GM21576 (cell line): ENCODE measurements around the gene FAM120A.

Experiments used
- ATAC-seq: cut with Tn5 transposase; IDR thresholded peaks from one replicate; pipeline ENCODE4 v1.9.1; 2021; ENCODE audit warnings: mild to moderate bottlenecking, moderate library complexity; ENCODE audit not compliant: unreplicated experiment

Gene FAM120A

GRCh38 chr9:93575796-93576257 lies 124.3 kb downstream of the FAM120A start:
- ATAC-seq, result peak; percentile 32

GRCh38 chr9:93576258-93577077 lies 125.0 kb downstream of the FAM120A start, which contains the start of gene PHF2:
TSS of gene PHF2 (plus strand) at chr9:93576584. CDS start at chr9:93576774, 190 bp downstream.
- peak; percentile 36 for ATAC-seq

DNA sequence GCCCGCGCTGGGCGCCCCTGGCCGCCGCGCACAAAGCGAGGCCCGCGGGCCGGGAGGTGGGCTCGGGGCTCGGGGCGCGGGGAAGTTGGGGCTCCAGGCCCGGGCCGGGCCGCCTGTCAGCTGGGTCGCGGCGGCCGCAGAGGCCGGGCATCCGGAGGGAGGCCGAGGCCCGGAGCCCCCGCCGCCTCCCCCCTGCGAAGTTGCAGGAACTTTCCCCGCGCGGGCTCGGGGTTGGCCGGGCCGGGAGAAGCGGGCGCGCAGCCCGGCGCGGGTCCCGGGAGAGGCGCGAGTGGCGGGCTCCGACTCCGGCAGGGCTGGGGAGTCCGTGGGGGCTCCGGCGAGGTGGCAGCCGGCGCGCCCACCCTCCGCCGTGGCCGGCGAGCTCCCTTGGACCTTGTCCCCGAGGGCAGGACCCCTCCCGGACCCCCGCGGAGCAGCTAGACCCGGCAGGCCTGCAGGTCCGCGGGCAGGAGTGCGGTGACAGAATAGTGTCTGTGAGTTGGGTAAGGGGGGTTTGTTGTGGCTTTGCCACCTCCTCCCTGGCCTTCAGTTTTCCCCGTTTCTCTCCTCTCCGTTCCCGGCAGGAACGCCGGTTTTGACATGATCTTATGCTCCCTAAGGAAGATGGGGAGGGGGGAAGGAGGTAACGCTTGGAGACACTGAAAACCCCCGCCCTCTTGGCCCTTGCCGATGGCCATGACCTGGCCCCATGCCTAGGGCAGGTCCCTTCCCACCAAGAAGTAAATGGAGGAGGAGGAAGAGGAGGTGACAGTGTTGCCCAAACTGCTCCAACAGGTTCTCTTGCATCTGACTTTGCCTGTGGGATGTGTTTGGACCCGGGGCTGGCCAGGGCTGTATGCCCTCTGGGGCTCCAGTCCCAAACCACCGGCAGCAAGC lies 125.8 kb downstream of the FAM120A start:
- peak; percentile 11 for ATAC-seq

- ATAC-seq, result no peak
Measured at GRCh38 chr9:93577975-93578682, 126.6 kb downstream of the FAM120A start.

DNA sequence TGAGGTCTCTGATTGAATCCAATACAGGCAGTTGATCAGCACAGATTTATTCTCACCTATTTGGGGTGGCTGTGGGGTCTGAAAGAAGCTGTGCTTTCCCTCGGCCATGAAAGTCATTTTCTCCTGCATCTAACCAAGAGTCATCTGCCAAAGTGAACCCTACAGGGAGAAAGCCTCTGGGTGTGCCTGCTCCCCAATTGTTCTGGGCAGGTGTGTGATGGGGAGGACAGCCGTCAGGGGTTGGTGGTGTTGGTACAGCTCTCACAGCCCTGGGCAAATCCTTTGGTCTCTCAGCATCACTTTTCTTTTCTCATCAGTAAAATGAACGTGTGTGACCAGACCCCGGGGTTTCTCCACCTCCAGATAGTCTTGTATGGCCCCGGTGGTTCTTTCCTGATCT lies 127.4 kb downstream of the FAM120A start:
- ATAC-seq, result no peak

GRCh38 chr9:93579711-93580516 lies 128.4 kb downstream of the FAM120A start:
- ATAC-seq, result no peak

DNA sequence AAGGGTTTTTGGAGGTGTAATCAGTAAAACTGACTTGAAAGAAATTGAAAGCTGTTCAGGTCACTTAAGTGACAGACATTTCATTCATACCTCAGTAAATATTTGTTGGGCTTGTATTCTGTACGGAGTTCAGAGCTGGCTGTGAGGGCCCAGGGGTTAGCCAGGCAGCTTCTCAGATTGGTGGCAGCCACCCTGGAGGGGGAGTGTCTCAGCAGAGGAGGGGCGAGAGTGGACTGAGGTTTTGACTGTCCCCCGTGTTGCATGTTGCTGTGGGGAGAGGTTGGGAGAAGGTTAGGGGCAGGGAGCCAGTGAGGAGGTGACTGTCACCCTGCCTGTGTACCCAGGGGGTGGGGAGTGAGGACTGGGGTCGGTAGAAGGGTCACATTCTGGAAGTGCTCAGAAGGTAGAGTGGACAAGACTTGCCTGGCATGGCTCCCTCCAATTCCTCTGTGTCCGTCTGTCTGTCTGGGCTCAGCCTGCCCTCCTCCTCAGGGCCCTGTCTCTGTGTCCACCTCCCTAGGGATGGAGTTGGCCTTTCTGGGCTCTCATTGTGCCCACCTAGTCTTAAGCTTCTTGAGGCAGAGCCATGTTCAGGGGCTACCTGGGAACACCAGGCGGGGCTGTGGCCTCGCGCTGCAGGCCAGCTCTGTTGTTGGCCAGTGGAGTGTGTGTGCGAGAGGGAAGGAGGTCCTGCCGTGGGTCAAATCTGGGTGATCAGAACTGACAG lies 129.3 kb downstream of the FAM120A start:
- ATAC-seq, result no peak

GRCh38 chr9:93582115-93582514 lies 130.6 kb downstream of the FAM120A start:
- ATAC-seq, result no peak

GRCh38 chr9:93582550-93582949 lies 131.1 kb downstream of the FAM120A start:
- no peak for ATAC-seq

GRCh38 chr9:93585259-93585658 lies 133.8 kb downstream of the FAM120A start:
- ATAC-seq, result no peak

- no peak for ATAC-seq
Measured at GRCh38 chr9:93585695-93586094, 134.2 kb downstream of the FAM120A start.

DNA sequence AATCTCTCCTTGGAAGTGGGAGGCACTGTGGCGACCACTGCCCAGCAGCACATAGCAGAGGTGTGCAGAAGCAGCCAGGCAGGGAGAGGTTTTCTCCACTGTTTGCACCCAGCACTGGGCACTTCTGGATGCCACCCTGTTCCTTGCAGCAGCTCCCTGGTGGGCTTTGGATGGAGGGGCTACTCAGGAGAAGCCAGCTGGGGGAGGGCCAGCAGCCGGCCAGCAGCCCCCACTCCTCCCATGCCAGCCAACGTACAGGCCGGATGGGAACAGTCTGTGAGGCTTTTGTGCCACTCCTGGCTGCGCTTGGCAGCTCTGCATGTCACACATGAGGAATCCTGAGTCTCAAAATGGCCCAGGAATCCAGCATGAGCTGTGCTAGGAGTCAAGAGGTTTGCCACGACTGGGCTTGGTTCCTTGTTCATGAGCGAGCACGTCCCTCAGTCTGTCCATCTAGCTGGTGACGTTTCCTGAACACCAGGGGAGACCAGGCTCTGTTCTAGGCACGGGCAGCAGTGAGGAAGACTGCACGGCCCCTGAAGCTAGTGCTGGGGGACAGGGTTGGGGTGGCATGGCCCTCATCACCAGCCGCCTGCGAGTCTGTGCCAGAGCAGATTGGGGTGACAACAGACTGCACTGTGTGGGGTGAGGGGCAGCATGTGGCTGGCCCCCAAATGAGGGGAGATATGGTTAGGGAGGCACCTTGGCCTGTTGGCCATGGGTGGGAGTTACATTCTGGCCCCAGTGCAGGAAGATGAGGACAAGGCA lies 135.0 kb downstream of the FAM120A start:
- no peak for ATAC-seq

DNA sequence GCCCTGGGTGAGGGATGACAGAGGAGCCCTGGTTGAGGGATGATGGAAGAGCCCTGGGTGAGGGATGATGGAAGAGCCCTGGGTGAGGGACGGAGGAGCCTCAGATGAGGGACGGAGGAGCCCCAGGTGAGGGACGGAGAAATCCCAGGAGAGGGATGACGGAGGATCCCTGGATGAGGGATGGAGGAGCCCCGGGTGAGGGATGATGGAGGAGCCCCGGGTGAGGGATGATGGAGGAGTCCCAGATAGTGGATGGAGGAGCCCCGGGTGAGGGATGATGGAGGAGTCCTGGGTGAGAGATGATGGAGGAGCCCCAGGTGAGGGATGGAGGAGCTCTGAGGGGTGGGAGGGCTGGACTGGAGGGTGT lies 135.8 kb downstream of the FAM120A start:
- no peak for ATAC-seq

DNA sequence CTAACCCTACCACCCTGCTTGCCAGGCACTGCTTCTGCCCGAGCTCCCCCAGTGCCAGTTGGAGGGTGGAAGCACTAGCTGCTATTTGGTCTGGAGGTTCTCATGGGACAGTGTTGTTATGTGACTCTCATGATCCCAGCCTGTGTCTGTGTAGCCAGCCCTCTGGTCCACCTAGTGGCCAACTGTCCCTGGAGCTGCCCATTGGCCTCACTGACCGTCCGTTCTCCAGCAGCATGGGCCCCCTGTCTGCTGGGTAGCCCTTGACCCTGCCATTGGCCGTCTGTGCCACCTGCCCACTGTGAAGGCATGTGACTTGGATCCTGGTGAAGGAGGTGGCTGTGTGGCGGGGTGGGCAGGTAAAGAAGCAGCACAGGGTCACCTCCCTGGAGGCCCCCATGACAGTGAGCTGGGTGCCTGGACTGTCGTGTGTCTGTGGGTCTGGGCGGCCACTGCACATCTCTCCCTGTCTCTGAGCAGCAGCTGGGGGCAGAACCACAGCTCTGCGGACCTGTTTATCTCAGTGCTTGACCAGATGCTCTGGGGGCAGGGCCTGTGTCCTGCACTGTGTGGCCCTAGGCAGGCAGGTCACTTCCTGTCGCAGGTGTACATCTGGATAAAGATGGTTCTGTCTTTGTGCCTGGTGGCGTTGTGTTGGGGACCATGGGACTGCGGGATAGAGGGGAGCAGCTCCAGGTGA lies 136.3 kb downstream of the FAM120A start:
- no peak for ATAC-seq

DNA sequence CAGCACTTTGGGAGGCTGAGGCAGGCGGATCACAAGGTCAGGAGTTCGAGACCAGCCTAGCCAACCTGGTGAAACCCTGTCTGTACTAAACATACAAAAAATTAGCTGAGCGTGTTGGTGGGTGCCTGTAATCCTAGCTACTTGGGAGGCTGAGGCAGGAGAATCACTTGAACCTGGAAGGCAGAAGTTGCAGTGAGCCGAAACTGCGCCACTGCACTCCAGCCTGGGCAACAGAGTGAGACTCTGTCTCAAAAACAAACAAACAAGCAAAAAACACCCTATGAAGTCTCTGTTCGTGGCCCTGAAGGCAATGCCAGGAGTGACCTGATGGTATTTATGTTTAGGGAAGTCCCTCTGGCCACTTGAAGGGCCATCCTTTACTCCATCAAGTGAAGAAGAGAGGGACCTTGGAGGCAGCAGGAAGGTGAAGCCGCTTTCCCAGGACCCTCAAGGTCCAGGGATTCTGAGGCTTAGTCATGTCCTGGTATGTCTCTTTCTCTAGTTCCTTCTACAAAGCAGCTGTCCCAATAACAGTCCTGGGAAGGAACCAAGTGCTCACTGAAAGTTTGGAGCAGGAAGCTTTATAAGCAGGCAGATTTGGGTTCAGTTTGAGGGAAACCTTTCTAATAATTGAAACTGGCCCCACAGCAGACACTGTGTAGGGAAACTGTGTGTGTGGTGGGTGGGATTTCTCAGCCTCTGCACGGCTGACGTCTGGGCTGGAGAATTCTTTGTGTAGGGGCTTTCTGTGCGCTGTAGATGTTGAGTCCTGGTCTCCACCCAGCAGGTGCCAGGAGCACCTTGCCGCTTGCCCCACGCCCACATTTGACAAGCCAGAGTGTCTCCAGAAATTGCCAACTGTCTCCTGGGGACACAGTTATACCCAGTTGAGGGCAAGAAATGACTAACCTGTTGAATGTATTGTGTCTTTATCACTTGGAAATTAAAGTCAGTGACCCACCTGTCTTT lies 137.4 kb downstream of the FAM120A start:
- no peak for ATAC-seq

GRCh38 chr9:93589688-93590087 lies 138.2 kb downstream of the FAM120A start:
- no peak for ATAC-seq

GRCh38 chr9:93590609-93591234 lies 139.2 kb downstream of the FAM120A start:
- no peak for ATAC-seq
